Tibial nerve (tissue), 4 donors: ENCODE results near the gene PRUNE2. TPM values are rescaled to one million over a fixed set of nuclear protein-coding genes. Genes with fewer than 3 reads are reported as not detected.
A peak's percentile ranks its signal among the peaks of the same experiment; 100 is the strongest.
"Not testable (repeated sequence)": the region's sequence is repeated elsewhere in the genome, so short reads cannot be mapped to it uniquely, and the experiment has no call there.

Source experiments
- DNase-seq, 2 donors: peaks; one replicate each; pipeline ENCODE4 v3.0.0-alpha.2; 2019; ENCODE audit warnings: low spot score in 2 of 2
- H3K27ac ChIP-seq, 4 donors: fragments of 200-600 bp; sonication (generic) in 3 of 4; one replicate each; pipeline ENCODE4 v1.5.1; 2017 to 2019; ENCODE audit warnings: mild to moderate bottlenecking in 1 of 4
- H3K27me3 ChIP-seq, 2 donors: fragments of 200-600 bp; sonication (generic) in 1 of 2; one replicate each; pipeline versions ENCODE4 v1.5.1 to v1.6.0; 2017 to 2019
- H3K36me3 ChIP-seq, 3 donors: fragments of 200-600 bp; sonication (generic); one replicate each; pipeline ENCODE4 v1.5.1; 2018 to 2019
- H3K4me1 ChIP-seq, 4 donors: fragments of 200-600 bp; sonication (generic) in 3 of 4; one replicate each; pipeline ENCODE4 v1.5.1; 2017 to 2019
- H3K4me3 ChIP-seq, 4 donors: fragments of 200-600 bp; sonication (generic) in 3 of 4; one replicate each; pipeline ENCODE4 v1.5.1; 2017 to 2019; ENCODE audit warnings: mild to moderate bottlenecking in 1 of 4, moderate library complexity in 1 of 4
- H3K9me3 ChIP-seq, 4 donors: fragments of 200-600 bp; sonication (generic) in 3 of 4; one replicate each; pipeline ENCODE4 v1.5.1; 2017 to 2019
- EP300 ChIP-seq, 2 donors: sonication (generic); formaldehyde crosslinking; IDR thresholded peaks; one replicate each; pipeline ENCODE4 v1.6.1; 2017; ENCODE audit warnings: antibody characterized with exemption in 2 of 2, mild to moderate bottlenecking in 1 of 2
- POLR2A ChIP-seq, 2 donors: fragments of 450-650 bp; IDR thresholded peaks; one replicate each; pipeline ENCODE4 v1.6.1; 2017; ENCODE audit warnings: antibody characterized with exemption in 2 of 2, mild to moderate bottlenecking in 2 of 2, moderate library complexity in 2 of 2
- WGBS, 2 donors: methylation state at CpG; one replicate each; pipeline ENCODE4 v1.1.5; 2018; 5-methylcytosine and 5-hydroxymethylcytosine counted together
- total RNA-seq, 4 donors: library from RNA; depleted of rRNA; stranded (reverse); fragments of >200 nt; gene quantifications; one replicate each; pipeline ENCODE4 v1.1.0, GENCODE V29; 2016
- TF ChIP-seq, protein P1 (sequence below), 5 experiments: fragments of 200-600 bp in 3 of 5; fragments of 450-650 bp in 2 of 5; sonication (generic) in 3 of 5; IDR thresholded peaks; one replicate each; pipeline ENCODE4 v1.5.1; 2016 to 2019; ENCODE audit warnings: antibody characterized with exemption in 5 of 5, mild to moderate bottlenecking in 3 of 5, moderate library complexity in 2 of 5

PRUNE2 gene
- total RNA-seq, 4 donors from 2014 or later = 23.2 to 50.4 (median 24.2) TPM

GRCh38 chr9:76667521-76667957 lies 238.4 kb downstream of the PRUNE2 start:
- H3K4me3 ChIP-seq = no peak overlapping the region
- WGBS, 2 donors = 20 to 22% methylated on average over 1 of the region's 1 CpG
- TF ChIP-seq POLR2A (IDR thresholded peaks at IDR 0.05) (no peak), EP300 (IDR thresholded peaks at IDR 0.05) (no peak)
- TF ChIP-seq, protein P1, sequence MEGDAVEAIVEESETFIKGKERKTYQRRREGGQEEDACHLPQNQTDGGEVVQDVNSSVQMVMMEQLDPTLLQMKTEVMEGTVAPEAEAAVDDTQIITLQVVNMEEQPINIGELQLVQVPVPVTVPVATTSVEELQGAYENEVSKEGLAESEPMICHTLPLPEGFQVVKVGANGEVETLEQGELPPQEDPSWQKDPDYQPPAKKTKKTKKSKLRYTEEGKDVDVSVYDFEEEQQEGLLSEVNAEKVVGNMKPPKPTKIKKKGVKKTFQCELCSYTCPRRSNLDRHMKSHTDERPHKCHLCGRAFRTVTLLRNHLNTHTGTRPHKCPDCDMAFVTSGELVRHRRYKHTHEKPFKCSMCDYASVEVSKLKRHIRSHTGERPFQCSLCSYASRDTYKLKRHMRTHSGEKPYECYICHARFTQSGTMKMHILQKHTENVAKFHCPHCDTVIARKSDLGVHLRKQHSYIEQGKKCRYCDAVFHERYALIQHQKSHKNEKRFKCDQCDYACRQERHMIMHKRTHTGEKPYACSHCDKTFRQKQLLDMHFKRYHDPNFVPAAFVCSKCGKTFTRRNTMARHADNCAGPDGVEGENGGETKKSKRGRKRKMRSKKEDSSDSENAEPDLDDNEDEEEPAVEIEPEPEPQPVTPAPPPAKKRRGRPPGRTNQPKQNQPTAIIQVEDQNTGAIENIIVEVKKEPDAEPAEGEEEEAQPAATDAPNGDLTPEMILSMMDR (IDR thresholded peaks at IDR 0.05) = no peak
- no peaks in the 10 kb centered on the region for H3K9me3 ChIP-seq
- H3K36me3 ChIP-seq = no peaks in the 10 kb centered on the region
- no peak for DNase-seq
- no peak overlapping the region for H3K27ac ChIP-seq
- no peaks in the 10 kb centered on the region for H3K4me1 ChIP-seq
- H3K27me3 ChIP-seq = no peaks in the 10 kb centered on the region

- not testable (repeated sequence) for H3K36me3 ChIP-seq, H3K9me3 ChIP-seq, DNase-seq, H3K27me3 ChIP-seq, H3K4me1 ChIP-seq, H3K27ac ChIP-seq, H3K4me3 ChIP-seq
- TF ChIP-seq, protein P1 (IDR thresholded peaks at IDR 0.05) = peak in 1 of 5 experiments; percentile 11
- WGBS, 2 donors = 86 to 87% methylated on average over 11 of the region's 11 CpGs
Measured at GRCh38 chr9:76665966-76666365, 239.9 kb downstream of the PRUNE2 start.

GRCh38 chr9:76665458-76665857 lies 240.5 kb downstream of the PRUNE2 start:
- no peak overlapping the region for H3K4me3 ChIP-seq
- TF ChIP-seq POLR2A (IDR thresholded peaks at IDR 0.05) = no peak
- TF ChIP-seq, protein P1 (IDR thresholded peaks at IDR 0.05) = no peak
- no peak for TF ChIP-seq EP300 (IDR thresholded peaks at IDR 0.05)
- H3K4me1 ChIP-seq = no peaks in the 10 kb centered on the region
- no peak for DNase-seq
- H3K36me3 ChIP-seq = no peaks in the 10 kb centered on the region
- H3K27me3 ChIP-seq = no peaks in the 10 kb centered on the region
- 93 to 96% methylated on average over 4 to 5 of the region's 5 CpGs for WGBS, 2 donors
- H3K27ac ChIP-seq = no peak overlapping the region
- peaks cover 0 to 5% (median 0%) of the 10 kb centered on the region in 4 donors for H3K9me3 ChIP-seq

GRCh38 chr9:76664120-76664519 lies 241.8 kb downstream of the PRUNE2 start:
- Histone ChIP-seq H3K4me1 (no peaks in the 10 kb centered on the region), H3K36me3 (no peaks in the 10 kb centered on the region), H3K27me3 (no peaks in the 10 kb centered on the region), H3K27ac (no peak overlapping the region), H3K4me3 (no peak overlapping the region), H3K9me3 (peaks cover 0 to 5% (median 0%) of the 10 kb centered on the region in 4 donors)
- no peak for DNase-seq
- WGBS, 2 donors = 59 to 79% methylated on average over 1 of the region's 1 CpG
- TF ChIP-seq POLR2A (IDR thresholded peaks at IDR 0.05) (no peak), EP300 (IDR thresholded peaks at IDR 0.05) (no peak)
- TF ChIP-seq, protein P1 (IDR thresholded peaks at IDR 0.05) = no peak

DNA sequence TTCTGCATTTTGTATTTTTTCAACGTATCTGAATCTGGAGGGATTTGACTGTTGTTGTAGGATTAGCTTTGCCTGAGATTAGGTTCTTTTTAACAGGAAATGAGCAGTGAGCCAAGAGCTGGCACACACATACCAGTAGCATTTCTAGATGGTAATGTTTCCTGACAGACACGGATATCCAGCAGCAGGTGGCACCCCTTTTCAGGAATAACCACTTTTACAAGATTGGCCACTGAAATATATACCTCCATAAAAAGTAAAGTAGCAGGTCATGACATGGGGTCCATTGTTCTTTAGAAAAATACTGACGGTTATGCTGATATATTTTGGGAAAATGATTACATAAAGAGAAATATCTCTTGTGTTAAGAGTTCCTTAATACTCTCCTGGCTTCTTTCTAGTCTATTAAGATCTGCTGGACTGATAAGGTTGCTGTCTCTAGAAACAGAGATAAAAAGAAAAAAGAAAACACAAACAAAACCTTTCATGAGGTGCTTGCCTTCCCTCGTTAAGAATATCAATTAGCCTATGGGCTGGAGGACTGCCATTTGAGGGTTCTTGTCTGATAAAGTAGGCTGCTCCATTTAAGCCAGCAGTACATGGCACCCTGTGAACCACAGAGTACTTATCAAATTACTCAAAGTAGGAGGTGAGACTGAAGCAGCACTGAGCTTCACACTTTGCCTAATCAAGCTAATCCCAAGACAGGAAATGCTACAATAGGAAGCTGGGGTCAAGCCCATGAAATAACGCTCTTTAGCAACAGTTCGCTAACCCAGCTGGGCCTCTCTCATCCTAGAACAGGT lies 243.2 kb downstream of the PRUNE2 start:
- TF ChIP-seq EP300 (IDR thresholded peaks at IDR 0.05) = no peak
- no peak for TF ChIP-seq POLR2A (IDR thresholded peaks at IDR 0.05)
- TF ChIP-seq, protein P1 (IDR thresholded peaks at IDR 0.05) = no peak
- no peaks in the 10 kb centered on the region for H3K36me3 ChIP-seq
- H3K4me3 ChIP-seq = no peak overlapping the region
- no peak overlapping the region for H3K27ac ChIP-seq
- H3K27me3 ChIP-seq = no peaks in the 10 kb centered on the region
- H3K4me1 ChIP-seq = no peaks in the 10 kb centered on the region
- WGBS, 2 donors = 55 to 56% methylated on average over 6 of the region's 6 CpGs
- H3K9me3 ChIP-seq = peaks cover 0 to 5% (median 0%) of the 10 kb centered on the region in 4 donors
- no peak for DNase-seq
